Karpas-422 (cell line): Measurements from ENCODE around the gene SNX33. TPM values are rescaled to one million over a fixed set of nuclear protein-coding genes. Genes with fewer than 3 reads are reported as not detected.
"Not testable (repeated sequence)": the region's sequence is repeated elsewhere in the genome, so short reads cannot be mapped to it uniquely, and the experiment has no call there.

Source experiments
- DNase-seq: peaks from one replicate; pipeline ENCODE4 v3.0.0-alpha.2; 2015
- H2AFZ ChIP-seq: fragments of 200-600 bp; sonication (generic); 2 replicates; pipeline ENCODE4 v1.6.1; 2014; ENCODE audit warnings: antibody characterized with exemption, low read length, mixed read lengths
- H3K27ac ChIP-seq: fragments of 200-600 bp; sonication (generic); 2 replicates; pipeline ENCODE4 v1.5.1; 2014; ENCODE audit warnings: mild to moderate bottlenecking, low read length, moderate library complexity
- H3K27me3 ChIP-seq: fragments of 200-600 bp; sonication (generic); 2 replicates; pipeline ENCODE4 v1.6.1; 2014; ENCODE audit warnings: low read length, mixed read lengths
- H3K36me3 ChIP-seq: fragments of 200-600 bp; sonication (generic); 2 replicates; pipeline ENCODE4 v1.6.1; 2014; ENCODE audit warnings: low read length, mixed read lengths; ENCODE audit not compliant: insufficient read depth
- H3K4me1 ChIP-seq: fragments of 200-600 bp; sonication (generic); 2 replicates; pipeline ENCODE4 v1.6.1; 2014; ENCODE audit warnings: mild to moderate bottlenecking, low read length, mixed read lengths
- H3K4me2 ChIP-seq: fragments of 200-600 bp; sonication (generic); 2 replicates; pipeline ENCODE4 v1.6.1; 2014; ENCODE audit warnings: low read length, low read depth, mild to moderate bottlenecking; ENCODE audit not compliant: poor library complexity, severe bottlenecking
- H3K4me3 ChIP-seq: fragments of 200-600 bp; sonication (generic); 2 replicates; pipeline ENCODE4 v1.5.1; 2014; ENCODE audit warnings: mild to moderate bottlenecking, antibody characterized with exemption, low read length, mixed read lengths
- H3K79me2 ChIP-seq: fragments of 200-600 bp; sonication (generic); 2 replicates; pipeline ENCODE4 v1.6.1; 2014; ENCODE audit warnings: mild to moderate bottlenecking, low read length, mixed read lengths
- H3K9ac ChIP-seq: fragments of 200-600 bp; sonication (generic); 2 replicates; pipeline ENCODE4 v1.6.0; 2014; ENCODE audit warnings: low read length
- H3K9me2 ChIP-seq: fragments of 200-600 bp; sonication (generic), shearing (Covaris generic); replicated peaks from 2 replicates; pipeline ENCODE4 v1.6.0; 2014; ENCODE audit warnings: mild to moderate bottlenecking, low read length, moderate library complexity; ENCODE audit not compliant: insufficient read depth
- H3K9me3 ChIP-seq: fragments of 300-700, 200-600 bp; sonication (generic); 2 replicates; pipeline ENCODE4 v1.6.1; 2014; ENCODE audit warnings: low read length, mixed read lengths
- H4K20me1 ChIP-seq: fragments of 200-600 bp; sonication (generic); 2 replicates; pipeline ENCODE4 v1.6.1; 2014; ENCODE audit warnings: mild to moderate bottlenecking, antibody characterized with exemption, low read length, low read depth; ENCODE audit not compliant: insufficient read depth
- total RNA-seq: library from RNA; depleted of rRNA; stranded (reverse); fragments of >200 nt; shearing (Covaris generic); gene quantifications from 2 replicates; pipeline ENCODE4 v1.2.3, GENCODE V29; 2014; ENCODE audit warnings: low replicate concordance

Gene SNX33
- total RNA-seq, 1 experiment from 2014 or later, result not detected

- Histone ChIP-seq H3K27me3 (no peaks in the 10 kb centered on the region), H2AFZ (no peak overlapping the region), H3K79me2 (no peaks in the 10 kb centered on the region), H4K20me1 (no peaks in the 10 kb centered on the region), H3K4me2 (no peak overlapping the region), H3K4me3 (no peak overlapping the region), H3K9me3 (no peaks in the 10 kb centered on the region), H3K9ac (no peak overlapping the region), H3K36me3 (no peaks in the 10 kb centered on the region), H3K27ac (no peak overlapping the region), H3K9me2 (no peaks in the 10 kb centered on the region), H3K4me1 (peaks cover 8% of the 10 kb centered on the region)
- no peak for DNase-seq
Observed at GRCh38 chr15:75696854-75697259, 49.1 kb downstream of the SNX33 start.

GRCh38 chr15:75697523-75697922 is 49.8 kb downstream of the SNX33 start:
- no peak for DNase-seq
- no peak overlapping the region for H3K27ac ChIP-seq
- H3K9me2 ChIP-seq, result no peaks in the 10 kb centered on the region
- no peaks in the 10 kb centered on the region for H3K9me3 ChIP-seq
- H3K9ac ChIP-seq, result no peak overlapping the region
- H3K4me2 ChIP-seq, result no peak overlapping the region
- H3K79me2 ChIP-seq, result no peaks in the 10 kb centered on the region
- no peaks in the 10 kb centered on the region for H3K27me3 ChIP-seq
- peaks cover 8% of the 10 kb centered on the region for H3K4me1 ChIP-seq
- no peaks in the 10 kb centered on the region for H3K36me3 ChIP-seq
- H3K4me3 ChIP-seq, result no peak overlapping the region
- H2AFZ ChIP-seq, result no peak overlapping the region
- no peaks in the 10 kb centered on the region for H4K20me1 ChIP-seq

- not testable (repeated sequence) for H3K4me2 ChIP-seq, H3K9me2 ChIP-seq, H3K27ac ChIP-seq, H3K9ac ChIP-seq, DNase-seq, H3K4me1 ChIP-seq, H2AFZ ChIP-seq, H3K27me3 ChIP-seq, H3K9me3 ChIP-seq, H4K20me1 ChIP-seq, H3K4me3 ChIP-seq, H3K36me3 ChIP-seq, H3K79me2 ChIP-seq
Observed at GRCh38 chr15:75697974-75698747, 50.4 kb downstream of the SNX33 start.

- not testable (repeated sequence) for H3K4me3 ChIP-seq, H3K9me3 ChIP-seq, H3K4me2 ChIP-seq, H3K4me1 ChIP-seq, H3K36me3 ChIP-seq, DNase-seq, H2AFZ ChIP-seq, H3K9me2 ChIP-seq, H3K9ac ChIP-seq, H3K27me3 ChIP-seq, H4K20me1 ChIP-seq, H3K79me2 ChIP-seq, H3K27ac ChIP-seq
Observed at GRCh38 chr15:75699517-75699916, 51.8 kb downstream of the SNX33 start.

GRCh38 chr15:75699961-75700874 is 52.5 kb downstream of the SNX33 start:
- not testable (repeated sequence) for H3K4me3 ChIP-seq, H3K27me3 ChIP-seq, H2AFZ ChIP-seq, H3K4me2 ChIP-seq, H3K9ac ChIP-seq, H3K79me2 ChIP-seq, H4K20me1 ChIP-seq, H3K36me3 ChIP-seq, H3K4me1 ChIP-seq, H3K9me3 ChIP-seq, H3K27ac ChIP-seq, H3K9me2 ChIP-seq
- peak; percentile 49 for DNase-seq

- H3K4me1 ChIP-seq, H3K9me3 ChIP-seq, H3K36me3 ChIP-seq, H4K20me1 ChIP-seq, H3K27me3 ChIP-seq, DNase-seq, H3K4me2 ChIP-seq, H3K9ac ChIP-seq, H3K4me3 ChIP-seq, H2AFZ ChIP-seq, H3K27ac ChIP-seq, H3K9me2 ChIP-seq, H3K79me2 ChIP-seq: not testable (repeated sequence)
Observed at GRCh38 chr15:75701071-75702003, 53.6 kb downstream of the SNX33 start.

- no peaks in the 10 kb centered on the region for H3K79me2 ChIP-seq
- H3K4me2 ChIP-seq, result no peak overlapping the region
- DNase-seq, result no peak
- H3K9ac ChIP-seq, result no peak overlapping the region
- H3K36me3 ChIP-seq, result no peaks in the 10 kb centered on the region
- no peak overlapping the region for H3K4me3 ChIP-seq
- H3K9me2 ChIP-seq, result no peaks in the 10 kb centered on the region
- no peaks in the 10 kb centered on the region for H3K27me3 ChIP-seq
- no peaks in the 10 kb centered on the region for H4K20me1 ChIP-seq
- H3K9me3 ChIP-seq, result no peaks in the 10 kb centered on the region
- no peak overlapping the region for H3K27ac ChIP-seq
- no peak overlapping the region for H2AFZ ChIP-seq
- peaks cover 8% of the 10 kb centered on the region for H3K4me1 ChIP-seq
Observed at GRCh38 chr15:75702436-75702835, 54.7 kb downstream of the SNX33 start.
